ENCODE data around the gene PDZD7.

The PDZD7 gene

DNA sequence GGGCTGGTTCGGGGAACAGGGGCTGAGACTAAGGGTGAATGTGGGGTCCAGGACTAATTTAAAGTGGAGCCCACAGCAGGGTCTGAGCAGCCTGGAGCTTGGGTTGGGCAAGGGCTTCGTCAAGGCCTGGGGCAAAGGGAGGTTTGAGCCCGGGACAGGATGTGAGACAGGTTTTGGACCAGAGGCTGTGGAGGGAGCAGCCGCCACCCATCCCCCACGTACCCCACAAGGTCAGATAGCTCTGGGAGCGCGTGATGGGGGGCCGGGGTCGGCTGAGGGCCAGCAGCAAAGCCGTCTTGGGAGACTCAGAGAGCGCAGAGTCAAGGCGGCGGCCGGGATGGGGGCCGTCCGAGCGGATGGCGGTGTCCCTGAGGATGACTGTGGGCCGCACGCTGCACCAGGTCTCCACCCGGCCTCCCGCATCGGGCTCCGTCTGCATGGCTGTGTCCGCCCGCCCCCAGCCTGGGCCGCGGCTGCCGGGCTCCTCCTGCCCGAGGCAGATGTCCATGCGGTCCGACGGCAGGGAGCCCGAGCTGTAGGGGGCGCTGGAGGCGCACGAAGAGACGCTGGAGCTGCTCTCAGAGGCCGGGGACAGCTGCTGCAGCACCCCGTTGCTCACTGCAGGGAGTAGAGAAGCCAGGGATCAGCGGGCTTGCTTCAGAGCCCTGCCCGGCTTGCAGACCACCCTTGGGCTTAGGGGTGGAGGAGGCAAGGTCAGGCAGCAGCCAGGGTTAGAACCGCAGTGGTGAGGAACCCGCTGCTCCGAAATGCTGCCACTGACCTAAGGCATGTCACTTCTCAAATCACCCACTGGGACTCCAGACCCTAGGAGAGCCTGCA lies 12.1 kb downstream of the PDZD7 start:
- DNase-seq (ENCODE audit: low read depth, low spot score) = no peak

DNA sequence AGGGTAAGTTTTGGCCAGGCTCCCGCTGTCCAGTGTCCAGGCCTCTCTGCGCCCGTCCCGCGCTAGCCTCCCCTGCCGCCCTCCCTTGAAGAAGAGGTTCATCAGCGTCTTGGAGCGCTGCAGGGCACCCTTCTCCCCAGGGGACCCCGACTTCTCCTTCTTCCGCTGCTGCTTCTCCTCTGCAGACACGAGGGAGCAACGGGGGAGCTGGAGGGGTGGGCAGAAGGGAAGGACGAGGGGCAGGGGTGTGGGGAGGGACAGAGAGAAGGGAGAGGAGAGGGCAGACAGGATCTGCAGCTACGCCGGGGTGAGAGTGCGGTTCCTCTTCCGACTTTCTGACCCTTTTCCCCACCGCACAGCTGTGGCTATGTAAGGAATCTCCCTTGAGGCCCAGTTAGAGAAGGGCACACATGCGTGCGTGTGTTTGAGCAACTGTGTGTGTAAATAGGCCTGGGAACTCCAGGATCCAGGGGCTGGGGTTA lies 12.8 kb downstream of the PDZD7 start:
- no peak for DNase-seq (ENCODE audit: low read depth, low spot score)

DNA sequence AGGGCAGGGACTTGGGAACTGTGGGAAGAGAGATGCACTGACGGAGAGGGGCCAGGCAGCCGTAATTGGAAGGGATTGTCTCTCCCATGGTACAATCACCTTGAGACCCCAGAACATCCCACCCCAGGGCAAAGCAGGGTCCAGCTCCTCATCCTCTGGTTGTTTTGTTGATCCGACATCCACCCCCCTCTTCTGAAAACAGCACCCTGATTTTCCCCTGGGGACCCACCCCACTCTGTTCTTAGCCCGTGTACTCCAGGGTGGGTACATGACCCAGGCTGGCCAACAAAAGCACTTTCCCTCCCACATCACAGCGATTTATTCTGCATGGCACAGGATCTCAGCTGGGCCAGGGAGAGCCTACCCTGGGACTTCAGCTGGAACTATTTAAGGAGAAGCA lies 14.1 kb downstream of the PDZD7 start:
- DNase-seq (ENCODE audit: low read depth, low spot score) = no peak

DNA sequence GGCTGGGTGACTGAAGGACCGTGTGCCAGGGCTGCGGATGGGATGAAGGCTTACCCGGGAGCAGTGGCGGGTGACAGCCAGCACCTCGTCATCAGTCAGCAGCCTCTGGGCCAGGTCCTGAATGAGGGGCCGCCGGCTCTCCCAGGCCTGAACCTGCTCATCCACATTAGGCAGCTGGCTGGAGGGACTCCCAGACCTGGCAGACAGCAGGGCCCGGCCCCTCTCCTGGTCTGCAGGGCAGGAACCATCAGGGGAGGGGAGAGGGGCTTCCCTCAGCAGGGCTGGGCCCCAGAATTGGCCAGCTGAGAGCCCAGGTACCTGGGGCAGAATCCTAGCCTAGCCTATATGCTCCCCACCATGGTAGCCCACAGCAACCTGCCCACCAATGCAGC lies 15.4 kb downstream of the PDZD7 start:
- no peak for DNase-seq (ENCODE audit: low read depth, low spot score)

DNA sequence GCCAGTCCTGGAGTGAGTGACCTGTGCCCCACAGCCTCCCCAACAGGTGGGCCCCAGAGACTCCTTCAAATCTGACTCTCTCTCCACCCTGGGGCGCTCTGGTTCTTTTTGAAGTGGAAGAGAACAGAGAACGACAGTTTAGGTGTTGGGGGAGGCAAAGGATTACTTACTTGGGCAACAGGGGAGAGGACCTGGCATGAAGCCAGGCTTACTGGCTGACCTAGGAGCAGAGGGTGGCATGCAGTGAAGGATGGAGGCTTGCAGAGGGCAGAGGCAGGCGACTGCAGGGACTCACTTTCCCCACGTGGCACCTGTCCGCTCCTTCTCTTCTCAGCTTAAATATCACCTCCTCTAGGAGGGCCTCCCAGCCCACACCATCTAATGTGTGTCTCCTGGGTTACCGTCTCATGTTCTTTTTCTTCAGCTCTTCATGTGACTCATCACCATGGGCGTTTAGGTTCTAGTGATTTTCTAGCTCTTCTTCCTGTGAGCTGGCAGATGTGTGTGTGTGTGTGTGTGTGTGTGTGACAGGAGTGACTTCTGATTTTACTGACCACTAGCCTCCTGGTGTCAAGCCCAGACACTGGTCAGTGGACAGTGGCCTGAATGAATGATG lies 15.9 kb downstream of the PDZD7 start:
- no peak for DNase-seq (ENCODE audit: low read depth, low spot score)

DNA sequence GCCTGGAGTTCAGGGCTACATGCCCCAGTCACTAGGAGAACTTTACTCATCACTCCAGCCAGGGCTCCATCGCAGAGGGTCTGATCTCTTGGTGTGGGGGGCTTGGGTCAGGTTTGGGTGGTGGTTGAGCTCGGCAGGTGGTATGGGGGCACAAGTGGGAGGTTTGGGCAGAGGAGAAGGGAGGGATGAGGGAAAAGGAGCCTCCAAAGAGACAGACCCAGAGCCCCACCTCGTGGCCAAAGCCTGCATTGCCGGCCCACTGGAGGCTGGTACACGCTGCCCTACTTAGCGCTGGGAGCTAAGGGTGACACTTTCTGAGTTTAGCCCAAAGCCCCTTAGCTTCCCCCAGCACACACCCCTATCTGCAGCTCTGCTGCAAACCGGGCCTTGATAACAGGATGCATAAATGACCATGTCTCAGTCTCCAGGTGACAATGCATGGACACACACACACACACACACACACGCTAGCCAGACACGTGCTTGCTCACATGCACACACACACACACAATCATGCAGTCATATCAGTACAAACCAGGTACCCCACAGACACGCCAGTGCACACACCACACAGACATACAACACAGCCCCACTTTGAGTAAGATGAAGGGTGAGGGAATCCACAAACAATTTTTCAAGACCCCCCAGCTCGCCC lies 16.6 kb downstream of the PDZD7 start:
- no peak for DNase-seq (ENCODE audit: low read depth, low spot score)

DNA sequence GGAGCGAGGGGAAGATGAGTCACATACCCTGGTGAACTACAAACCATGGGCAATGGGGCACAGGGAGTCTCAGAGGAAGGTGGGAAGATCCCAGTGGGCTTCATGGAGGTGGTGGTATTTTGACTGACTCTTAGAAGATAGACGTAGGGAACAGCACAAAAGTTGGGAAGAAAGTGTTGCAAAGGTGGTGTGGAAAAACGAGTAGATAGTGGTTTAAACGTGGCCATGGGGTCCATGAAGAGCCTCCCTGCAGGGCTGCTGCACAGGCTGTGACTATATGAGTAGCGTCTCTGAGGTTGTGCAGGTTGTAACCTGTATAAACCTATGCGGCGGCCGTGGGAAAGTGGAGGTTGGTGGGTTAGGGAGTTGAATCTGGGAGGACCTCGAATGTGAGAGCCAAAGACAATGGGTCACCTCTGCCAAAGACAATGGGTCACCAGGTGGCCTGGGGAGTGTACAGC lies 17.5 kb downstream of the PDZD7 start:
- DNase-seq (ENCODE audit: low read depth, low spot score) = no peak

DNA sequence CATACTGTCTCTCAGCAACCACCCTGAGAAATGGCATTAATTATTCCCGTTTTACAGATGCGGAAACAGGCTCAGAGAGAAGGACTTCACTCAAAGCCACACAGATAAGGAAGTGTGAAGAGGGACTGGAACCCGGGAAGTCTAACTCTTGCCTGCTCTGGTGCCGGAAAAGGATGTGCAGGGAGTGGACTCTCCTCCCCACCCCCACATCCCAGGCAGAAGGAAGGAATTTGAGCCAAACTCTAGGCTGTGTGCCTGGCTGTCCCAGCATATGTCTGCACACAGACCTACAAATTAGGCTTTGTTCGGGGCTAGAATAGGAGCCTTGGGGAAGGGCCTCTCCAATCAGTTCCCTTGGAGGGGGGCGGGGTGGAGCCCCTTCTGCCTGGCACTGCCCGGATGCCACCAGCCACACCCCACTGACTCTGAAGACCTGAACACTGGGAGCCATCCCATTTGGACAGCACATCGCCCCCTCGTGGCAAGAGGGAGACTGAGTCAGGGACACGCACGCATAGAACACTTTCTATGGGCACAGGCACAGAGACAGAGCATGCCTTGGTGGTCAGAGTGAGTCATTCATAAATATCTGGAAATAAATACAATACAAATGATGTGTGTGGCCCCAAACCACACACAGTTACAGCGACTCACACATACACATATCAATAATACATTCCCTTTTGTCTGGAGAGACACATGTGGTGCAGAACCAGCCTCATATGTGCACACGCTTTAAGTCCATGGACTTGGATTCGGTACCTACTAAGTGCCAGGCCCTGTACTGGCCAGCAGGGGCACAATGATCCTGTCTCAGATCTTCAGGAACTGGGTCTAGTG lies 18.2 kb downstream of the PDZD7 start:
- DNase-seq (ENCODE audit: low read depth, low spot score) = no peak

DNA sequence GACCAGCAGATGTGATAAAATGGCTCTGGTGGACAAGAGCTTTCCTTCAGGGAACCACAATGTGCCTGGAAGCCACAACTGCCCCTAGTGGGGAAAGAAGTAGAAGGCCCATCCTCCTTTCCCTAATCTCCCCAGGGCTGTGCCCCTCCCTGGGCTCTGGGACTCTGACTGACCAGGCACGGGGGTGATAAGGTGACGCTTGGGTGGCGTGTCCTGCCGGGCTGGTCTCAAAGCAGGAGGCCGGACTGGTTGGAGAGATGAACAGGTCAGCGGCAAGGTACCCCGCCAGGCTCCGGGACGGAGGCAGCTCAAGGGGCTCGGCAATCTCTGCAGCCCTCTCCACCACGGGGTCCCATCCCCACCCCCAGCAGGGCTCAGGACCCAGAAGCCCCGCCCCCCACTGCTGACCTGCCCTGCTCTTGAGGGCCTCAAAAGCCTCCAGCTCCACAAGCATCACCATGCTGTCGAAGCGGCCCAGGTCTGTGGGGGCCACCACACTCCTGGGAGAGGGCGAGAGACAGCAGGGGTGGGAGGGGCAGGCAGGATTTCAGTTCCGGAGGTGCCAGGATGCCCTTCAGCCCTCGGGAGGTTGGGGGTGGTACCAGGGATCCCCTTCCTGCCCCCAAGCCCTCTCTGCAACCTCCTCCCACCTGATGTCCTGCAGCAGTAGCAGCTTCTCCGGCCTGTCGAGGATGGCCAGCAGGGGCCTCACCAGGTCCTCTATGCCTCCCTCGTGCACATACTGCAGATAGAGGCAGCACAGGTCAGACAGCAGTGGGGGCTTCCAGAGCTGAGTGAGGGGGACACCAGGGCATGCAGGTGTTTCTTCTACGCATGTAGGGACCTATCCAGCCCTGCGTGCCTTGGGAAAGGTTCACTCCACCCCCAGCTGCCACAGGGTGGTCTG lies 19.2 kb downstream of the PDZD7 start:
- DNase-seq (ENCODE audit: low read depth, low spot score) = no peak

DNA sequence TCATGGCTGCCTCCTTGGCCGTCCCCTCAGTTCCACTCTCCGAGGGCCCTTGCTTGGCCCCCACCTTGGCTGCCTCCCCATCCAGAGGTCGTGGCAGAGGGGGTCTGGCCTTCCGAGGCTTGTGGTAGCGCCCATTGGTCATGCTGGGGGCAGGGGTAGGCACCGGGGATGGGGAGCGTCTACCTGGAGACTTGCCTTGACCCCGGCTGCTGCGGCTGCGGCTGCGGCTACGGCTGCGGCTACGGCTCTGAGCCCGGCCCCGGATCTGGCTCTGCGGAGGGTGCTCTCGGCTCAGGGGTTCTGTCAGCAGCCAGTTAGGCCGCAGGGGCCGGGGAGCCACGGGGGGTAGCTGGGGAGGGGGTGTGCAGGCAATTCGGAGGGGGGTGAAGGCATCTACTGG lies 20.6 kb downstream of the PDZD7 start:
- no peak for DNase-seq (ENCODE audit: low read depth, low spot score)

DNA sequence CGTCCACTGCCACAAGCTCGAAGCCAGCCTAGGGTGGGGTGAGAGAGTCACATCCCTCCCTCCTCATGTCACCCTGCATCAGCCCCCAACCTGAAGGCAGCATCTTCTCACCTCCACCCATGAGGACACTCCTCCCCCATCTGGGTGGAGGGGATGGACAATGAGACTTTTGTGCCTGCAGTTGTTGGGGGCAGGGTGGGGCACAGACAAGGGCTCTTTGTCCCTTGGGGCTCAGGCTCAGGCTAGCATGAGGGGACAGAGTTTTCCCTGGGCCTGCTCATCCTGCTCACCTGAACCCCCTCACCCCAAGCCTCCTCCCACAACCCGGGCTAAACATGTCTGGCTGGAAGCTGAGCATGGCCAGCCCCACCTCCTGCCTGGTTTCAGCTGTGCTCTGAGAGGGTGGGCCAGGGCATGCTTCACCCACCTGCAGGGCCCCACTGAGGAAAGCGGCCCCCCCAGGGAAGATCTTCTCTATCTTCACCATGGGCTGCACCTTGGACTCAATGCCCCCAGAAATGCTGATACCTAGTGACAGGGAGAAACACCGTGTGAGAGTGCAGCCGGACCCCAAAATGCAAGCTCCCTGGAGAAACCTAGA lies 22.0 kb downstream of the PDZD7 start:
- no peak for DNase-seq (ENCODE audit: low read depth, low spot score)

DNA sequence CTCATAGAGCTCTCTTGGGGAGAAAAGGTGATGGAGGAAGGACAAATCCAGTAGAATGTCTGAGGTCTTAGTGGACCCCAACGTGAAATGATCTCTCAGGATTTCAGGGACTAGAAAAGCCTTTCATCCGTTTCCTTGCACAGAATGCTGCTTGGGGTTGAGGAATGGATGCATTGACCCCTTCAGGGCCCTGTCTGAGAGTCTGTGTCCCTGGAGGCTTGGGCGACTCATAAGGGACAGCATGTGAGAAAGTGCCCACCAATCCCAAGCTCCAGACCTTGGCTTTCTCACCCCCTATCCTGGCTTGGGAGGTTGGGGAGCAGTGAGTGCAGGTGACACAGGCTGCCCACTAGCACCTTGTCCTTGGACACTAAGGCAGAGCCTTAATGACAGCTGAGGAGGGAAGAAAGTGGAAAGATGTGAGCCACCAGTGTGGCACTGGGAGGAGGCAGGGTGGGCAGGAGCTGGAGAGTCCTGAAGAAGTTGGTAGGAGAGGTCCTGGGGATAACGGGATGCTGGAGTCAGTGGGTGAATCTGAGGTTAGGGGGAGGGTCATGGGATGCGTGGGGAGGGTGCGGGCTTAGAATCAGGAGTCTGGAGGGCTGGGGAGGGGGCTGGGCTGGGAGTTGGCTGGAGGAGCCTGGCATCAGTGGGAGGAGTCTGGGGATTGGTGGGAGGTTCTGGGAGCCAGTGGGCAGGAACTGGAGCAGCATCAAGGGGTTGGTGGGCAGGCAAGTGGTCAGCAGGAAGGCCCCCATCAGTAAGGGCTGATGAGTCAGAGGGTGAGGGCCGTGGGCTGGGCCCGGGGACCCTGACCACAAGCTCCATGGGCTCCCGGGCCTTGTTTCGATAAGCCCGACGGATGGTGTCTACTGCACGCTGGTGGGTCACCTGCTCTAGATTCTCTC lies 22.8 kb downstream of the PDZD7 start:
- DNase-seq (ENCODE audit: low read depth, low spot score) = no peak

DNA sequence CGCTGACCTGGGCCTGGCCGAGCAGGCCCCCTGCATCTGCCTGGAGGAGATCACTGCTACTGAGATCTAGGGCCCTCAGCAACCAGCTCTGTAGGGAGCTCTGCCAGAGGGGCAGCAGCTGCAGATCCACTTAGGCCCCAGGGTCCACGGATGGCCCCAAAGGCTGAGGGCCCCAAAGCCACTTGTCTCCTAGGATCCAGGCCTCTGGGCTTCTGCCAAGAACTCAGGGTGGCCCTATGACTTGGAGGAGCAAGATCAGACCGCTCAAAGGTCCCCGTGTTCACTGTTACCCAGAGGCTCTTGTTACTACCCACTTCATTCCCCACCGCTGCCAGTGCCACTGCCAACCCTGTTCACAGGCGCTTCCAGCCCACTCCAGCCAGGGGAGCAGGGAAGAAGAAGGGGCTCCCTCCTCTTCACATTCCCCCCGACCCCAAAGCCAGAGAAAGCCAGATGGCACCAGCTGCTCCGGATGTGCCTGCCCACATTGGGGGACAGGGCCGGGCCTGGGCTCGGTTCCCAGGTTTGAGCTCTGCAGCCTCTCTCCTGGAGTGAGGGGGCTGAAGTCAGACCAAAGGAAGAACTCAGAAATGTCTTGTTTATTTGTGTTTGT lies 23.7 kb downstream of the PDZD7 start:
- DNase-seq (ENCODE audit: low read depth, low spot score) = no peak

DNA sequence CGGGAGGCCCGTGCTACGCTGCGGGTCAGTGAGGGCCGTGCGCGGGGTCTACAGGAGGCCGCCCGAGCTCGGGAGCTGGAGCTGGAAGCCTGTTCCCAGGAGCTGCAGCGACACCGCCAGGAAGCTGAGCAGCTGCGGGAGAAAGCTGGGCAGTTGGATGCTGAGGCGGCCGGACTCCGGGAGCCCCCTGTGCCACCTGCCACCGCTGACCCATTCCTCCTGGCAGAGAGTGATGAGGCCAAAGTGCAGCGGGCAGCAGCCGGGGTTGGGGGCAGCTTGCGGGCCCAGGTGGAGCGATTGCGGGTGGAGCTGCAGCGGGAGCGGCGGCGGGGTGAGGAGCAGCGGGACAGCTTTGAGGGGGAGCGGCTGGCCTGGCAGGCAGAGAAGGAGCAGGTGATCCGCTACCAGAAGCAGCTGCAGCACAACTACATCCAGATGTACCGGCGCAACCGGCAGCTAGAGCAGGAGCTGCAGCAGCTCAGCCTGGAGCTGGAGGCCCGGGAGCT lies 24.3 kb downstream of the PDZD7 start:
- DNase-seq (ENCODE audit: low read depth, low spot score) = no peak

DNA sequence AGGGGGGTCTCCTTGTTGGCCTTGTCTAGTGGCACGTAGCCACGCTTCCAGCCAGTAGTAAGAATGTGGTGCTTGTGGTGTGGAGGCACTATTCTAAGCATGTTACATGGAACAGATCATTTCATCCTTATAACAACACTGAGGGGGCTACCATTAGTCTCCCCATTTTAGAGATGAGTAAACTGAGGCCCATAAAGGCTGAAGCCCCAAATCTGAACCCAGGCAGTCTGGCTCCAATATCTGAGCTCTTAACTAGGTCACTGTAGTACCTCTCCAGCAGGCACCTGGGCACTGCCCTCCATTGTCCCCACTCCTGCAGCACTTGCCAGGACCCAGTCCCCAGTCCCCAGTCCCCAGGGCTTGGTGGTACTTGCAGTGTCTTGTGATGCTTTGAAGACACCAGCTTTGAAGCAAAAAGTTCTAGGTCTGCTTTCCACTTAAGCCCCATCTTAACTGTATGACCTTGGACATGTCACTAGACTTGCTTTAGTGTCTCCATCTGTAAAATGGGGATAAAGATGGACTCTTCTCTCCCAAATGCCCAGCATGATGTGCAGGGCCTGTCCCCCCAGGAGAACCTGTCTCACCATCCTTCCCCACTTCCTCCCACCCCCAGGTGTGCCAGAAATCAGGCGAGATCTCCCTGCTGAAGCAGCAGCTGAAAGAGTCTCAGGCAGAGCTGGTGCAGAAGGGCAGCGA lies 24.9 kb downstream of the PDZD7 start:
- no peak for DNase-seq (ENCODE audit: low read depth, low spot score)

DNA sequence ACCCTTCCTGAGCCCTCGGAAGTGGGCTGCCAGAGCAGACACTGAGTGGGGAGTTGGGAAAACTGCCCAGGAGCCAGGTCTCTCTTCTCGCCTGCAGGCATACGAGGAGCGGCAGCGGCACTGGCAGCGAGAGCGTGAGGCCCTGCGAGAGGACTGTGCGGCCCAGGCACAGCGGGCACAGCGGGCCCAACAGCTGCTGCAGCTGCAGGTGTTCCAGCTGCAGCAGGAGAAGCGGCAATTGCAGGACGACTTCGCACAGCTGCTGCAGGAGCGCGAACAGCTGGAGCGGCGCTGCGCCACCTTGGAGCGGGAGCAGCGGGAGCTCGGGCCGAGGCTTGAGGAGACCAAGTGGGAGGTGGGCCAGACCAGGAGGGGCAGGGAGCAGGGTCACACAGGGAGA lies 25.6 kb downstream of the PDZD7 start:
- no peak for DNase-seq (ENCODE audit: low read depth, low spot score)

DNA sequence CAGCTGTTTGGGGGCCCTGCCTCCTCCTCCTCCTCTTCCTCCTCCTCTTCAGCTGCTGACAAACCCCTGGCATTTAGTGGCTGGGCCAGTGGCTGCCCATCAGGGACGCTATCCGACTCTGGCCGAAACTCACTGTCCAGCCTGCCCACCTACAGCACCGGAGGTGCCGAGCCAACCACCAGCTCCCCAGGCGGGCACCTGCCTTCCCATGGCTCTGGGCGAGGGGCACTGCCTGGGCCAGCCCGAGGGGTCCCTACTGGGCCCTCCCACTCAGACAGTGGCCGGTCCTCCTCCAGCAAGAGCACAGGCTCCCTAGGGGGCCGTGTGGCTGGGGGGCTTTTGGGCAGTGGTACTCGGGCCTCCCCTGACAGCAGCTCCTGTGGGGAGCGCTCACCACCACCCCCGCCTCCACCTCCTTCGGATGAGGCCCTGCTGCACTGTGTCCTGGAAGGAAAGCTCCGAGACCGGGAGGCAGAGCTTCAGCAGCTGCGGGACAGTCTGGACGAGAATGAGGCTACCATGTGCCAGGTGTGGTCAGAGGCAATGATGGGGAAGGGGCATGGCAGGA lies 27.2 kb downstream of the PDZD7 start:
- DNase-seq (ENCODE audit: low read depth, low spot score) = no peak

DNA sequence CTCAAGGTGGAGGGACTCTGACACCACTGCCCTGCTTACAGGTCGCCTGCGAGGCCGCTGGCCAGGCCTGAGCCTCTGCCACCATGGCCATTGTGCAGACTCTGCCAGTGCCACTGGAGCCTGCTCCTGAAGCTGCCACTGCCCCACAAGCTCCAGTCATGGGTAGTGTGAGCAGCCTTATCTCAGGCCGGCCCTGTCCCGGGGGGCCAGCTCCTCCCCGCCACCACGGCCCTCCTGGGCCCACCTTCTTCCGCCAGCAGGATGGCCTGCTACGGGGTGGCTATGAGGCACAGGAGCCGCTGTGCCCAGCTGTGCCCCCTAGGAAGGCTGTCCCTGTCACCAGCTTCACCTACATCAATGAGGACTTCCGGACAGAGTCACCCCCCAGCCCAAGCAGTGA lies 28.5 kb downstream of the PDZD7 start:
- DNase-seq (ENCODE audit: low read depth, low spot score) = no peak

Measured in iPS DF 19.7 (cell line).